Tibial nerve (tissue), 4 donors: ENCODE data around the gene FNBP1. TPM values are rescaled to one million over a fixed set of nuclear protein-coding genes. Genes with fewer than 3 reads are reported as not detected.
"Not testable (repeated sequence)": the region's sequence is repeated elsewhere in the genome, so short reads cannot be mapped to it uniquely, and the experiment has no call there.

Source experiments
- DNase-seq, 2 donors: peaks; one replicate each; pipeline ENCODE4 v3.0.0-alpha.2; 2019; ENCODE audit warnings: low spot score in 2 of 2
- H3K27ac ChIP-seq, 4 donors: fragments of 200-600 bp; sonication (generic) in 3 of 4; one replicate each; pipeline ENCODE4 v1.5.1; 2017 to 2019; ENCODE audit warnings: mild to moderate bottlenecking in 1 of 4
- H3K27me3 ChIP-seq, 2 donors: fragments of 200-600 bp; sonication (generic) in 1 of 2; one replicate each; pipeline versions ENCODE4 v1.5.1 to v1.6.0; 2017 to 2019
- H3K36me3 ChIP-seq, 3 donors: fragments of 200-600 bp; sonication (generic); one replicate each; pipeline ENCODE4 v1.5.1; 2018 to 2019
- H3K4me1 ChIP-seq, 4 donors: fragments of 200-600 bp; sonication (generic) in 3 of 4; one replicate each; pipeline ENCODE4 v1.5.1; 2017 to 2019
- H3K4me3 ChIP-seq, 4 donors: fragments of 200-600 bp; sonication (generic) in 3 of 4; one replicate each; pipeline ENCODE4 v1.5.1; 2017 to 2019; ENCODE audit warnings: mild to moderate bottlenecking in 1 of 4, moderate library complexity in 1 of 4
- H3K9me3 ChIP-seq, 4 donors: fragments of 200-600 bp; sonication (generic) in 3 of 4; one replicate each; pipeline ENCODE4 v1.5.1; 2017 to 2019
- EP300 ChIP-seq, 2 donors: sonication (generic); formaldehyde crosslinking; IDR thresholded peaks; one replicate each; pipeline ENCODE4 v1.6.1; 2017; ENCODE audit warnings: antibody characterized with exemption in 2 of 2, mild to moderate bottlenecking in 1 of 2
- POLR2A ChIP-seq, 2 donors: fragments of 450-650 bp; IDR thresholded peaks; one replicate each; pipeline ENCODE4 v1.6.1; 2017; ENCODE audit warnings: antibody characterized with exemption in 2 of 2, mild to moderate bottlenecking in 2 of 2, moderate library complexity in 2 of 2
- WGBS, 2 donors: methylation state at CpG; one replicate each; pipeline ENCODE4 v1.1.5; 2018; 5-methylcytosine and 5-hydroxymethylcytosine counted together
- total RNA-seq, 4 donors: library from RNA; depleted of rRNA; stranded (reverse); fragments of >200 nt; gene quantifications; one replicate each; pipeline ENCODE4 v1.1.0, GENCODE V29; 2016
- TF ChIP-seq, protein P1 (sequence below), 5 experiments: fragments of 200-600 bp in 3 of 5; fragments of 450-650 bp in 2 of 5; sonication (generic) in 3 of 5; IDR thresholded peaks; one replicate each; pipeline ENCODE4 v1.5.1; 2016 to 2019; ENCODE audit warnings: antibody characterized with exemption in 5 of 5, mild to moderate bottlenecking in 3 of 5, moderate library complexity in 2 of 5

The FNBP1 gene
- total RNA-seq, 4 donors from 2014 or later: 77.0 to 114 (median 86.4) TPM

DNA sequence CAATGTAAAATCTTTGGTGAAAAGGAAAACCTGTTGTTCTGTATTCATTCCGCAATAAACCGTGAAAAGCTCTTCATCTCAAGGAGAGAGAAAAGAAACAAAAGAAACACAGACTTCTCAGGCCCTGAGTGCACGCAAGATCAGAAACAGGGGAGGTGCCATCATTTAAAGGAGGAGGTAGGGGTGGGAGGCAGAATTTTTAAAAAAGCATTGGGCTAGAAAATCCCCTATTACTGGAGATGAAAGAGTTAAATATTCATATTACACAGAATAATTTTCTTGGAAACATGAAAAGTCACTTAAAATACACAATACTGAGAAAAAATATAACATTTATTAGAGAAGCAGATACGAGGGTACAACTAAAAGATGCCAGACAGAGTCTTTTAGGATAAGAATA is 151.4 kb downstream of the FNBP1 start:
- Histone ChIP-seq H3K4me3 (no peak overlapping the region), H3K4me1 (peaks cover 0 to 44% (median 25%) of the 10 kb centered on the region in 4 donors), H3K27ac (peak overlapping the region in 3 of 4 donors; percentile 70 to 85 (median 75)), H3K36me3 (peaks cover 0 to 55% (median 0%) of the 10 kb centered on the region in 3 donors), H3K9me3 (no peaks in the 10 kb centered on the region), H3K27me3 (no peaks in the 10 kb centered on the region)
- no peak for DNase-seq
- WGBS, 2 donors: 59 to 62% methylated on average over 4 of the region's 4 CpGs
- TF ChIP-seq, protein P1, sequence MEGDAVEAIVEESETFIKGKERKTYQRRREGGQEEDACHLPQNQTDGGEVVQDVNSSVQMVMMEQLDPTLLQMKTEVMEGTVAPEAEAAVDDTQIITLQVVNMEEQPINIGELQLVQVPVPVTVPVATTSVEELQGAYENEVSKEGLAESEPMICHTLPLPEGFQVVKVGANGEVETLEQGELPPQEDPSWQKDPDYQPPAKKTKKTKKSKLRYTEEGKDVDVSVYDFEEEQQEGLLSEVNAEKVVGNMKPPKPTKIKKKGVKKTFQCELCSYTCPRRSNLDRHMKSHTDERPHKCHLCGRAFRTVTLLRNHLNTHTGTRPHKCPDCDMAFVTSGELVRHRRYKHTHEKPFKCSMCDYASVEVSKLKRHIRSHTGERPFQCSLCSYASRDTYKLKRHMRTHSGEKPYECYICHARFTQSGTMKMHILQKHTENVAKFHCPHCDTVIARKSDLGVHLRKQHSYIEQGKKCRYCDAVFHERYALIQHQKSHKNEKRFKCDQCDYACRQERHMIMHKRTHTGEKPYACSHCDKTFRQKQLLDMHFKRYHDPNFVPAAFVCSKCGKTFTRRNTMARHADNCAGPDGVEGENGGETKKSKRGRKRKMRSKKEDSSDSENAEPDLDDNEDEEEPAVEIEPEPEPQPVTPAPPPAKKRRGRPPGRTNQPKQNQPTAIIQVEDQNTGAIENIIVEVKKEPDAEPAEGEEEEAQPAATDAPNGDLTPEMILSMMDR (IDR thresholded peaks at IDR 0.05): no peak
- TF ChIP-seq POLR2A (IDR thresholded peaks at IDR 0.05): no peak
- no peak for TF ChIP-seq EP300 (IDR thresholded peaks at IDR 0.05)

DNA sequence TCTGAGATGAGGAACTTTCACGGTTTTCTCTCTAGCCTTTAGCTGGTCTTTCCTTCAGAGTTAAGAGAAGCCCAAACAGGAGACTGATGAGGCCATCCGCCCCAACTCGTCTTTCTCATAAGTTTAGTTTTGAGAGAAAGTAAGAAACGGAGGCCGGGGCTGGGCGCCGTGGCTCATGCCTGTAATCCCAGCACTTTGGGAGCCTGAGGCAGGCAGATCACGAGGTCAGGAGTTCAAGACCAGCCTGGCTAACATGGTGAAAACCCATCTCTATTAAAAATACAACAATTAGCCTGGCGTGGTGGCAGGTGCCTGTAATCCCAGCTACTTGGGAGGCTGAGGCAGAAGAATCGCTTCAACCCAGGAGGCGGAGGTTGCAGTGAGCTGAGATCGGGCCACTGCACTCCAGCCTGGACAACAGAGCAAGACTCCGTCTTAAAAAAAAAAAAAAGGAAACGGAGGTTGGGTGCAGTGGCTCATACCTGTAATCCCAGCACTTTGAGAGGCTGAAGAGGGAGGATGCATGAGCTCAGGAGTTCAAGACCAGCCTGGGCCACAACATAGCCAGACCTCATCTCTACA is 152.2 kb downstream of the FNBP1 start:
- DNase-seq, H3K27me3 ChIP-seq, H3K9me3 ChIP-seq: not testable (repeated sequence)
- Histone ChIP-seq H3K4me3 (peak overlapping the region in 2 of 4 donors; percentile 18 to 37), H3K36me3 (peaks cover 0 to 49% (median 0%) of the 10 kb centered on the region in 3 donors), H3K4me1 (peaks cover 0 to 52% (median 32%) of the 10 kb centered on the region in 4 donors), H3K27ac (peak overlapping the region; percentile 31 to 85 (median 74))
- 79 to 83% methylated on average over 14 of the region's 14 CpGs for WGBS, 2 donors

DNA sequence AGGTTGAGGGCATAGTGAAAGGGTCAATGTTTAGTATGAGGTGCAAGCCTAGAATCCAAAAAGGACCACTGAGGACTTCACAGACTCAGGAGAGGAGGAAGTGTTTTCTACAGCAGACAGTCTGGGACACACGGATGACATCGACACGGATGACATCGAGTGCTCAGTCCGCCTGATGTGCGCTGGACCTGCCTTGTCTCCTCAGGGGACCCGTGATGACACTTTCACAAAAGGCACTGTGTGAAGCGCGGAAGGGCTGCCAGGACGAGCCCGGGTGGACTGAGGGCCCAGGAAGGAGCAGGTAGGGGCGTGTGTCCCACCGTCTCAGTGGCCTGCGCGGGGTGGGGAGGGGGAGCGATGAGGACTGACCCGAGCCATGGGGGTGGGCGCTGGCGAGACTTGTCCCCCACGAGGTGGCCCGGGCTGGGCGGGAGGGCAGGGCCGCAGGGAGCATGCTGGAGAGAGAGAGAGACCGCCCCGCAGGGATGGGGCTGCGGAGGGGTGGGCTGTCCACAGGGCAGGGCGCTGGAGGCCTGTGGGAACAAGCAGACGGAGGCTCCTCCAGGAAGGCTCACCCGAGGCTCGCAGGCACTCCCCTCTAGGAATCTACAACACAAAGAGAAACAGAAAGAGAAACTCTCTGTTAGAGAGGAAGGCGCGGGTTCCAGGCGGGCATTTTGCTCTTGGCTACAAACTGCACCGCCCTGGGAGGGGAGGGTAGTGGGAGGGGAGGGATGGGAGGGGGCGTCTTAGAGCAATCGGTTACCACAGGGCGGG is 152.9 kb downstream of the FNBP1 start:
- Histone ChIP-seq H3K4me1 (peaks cover 0 to 59% (median 36%) of the 10 kb centered on the region in 4 donors), H3K36me3 (peaks cover 0 to 42% (median 0%) of the 10 kb centered on the region in 3 donors), H3K27ac (peak overlapping the region; percentile 31 to 85 (median 74)), H3K9me3 (no peaks in the 10 kb centered on the region), H3K4me3 (peak overlapping the region in 2 of 4 donors; percentile 18 to 37), H3K27me3 (no peaks in the 10 kb centered on the region)
- WGBS, 2 donors: 61 to 64% methylated on average over 31 to 37 of the region's 37 CpGs
- no peak for TF ChIP-seq EP300 (IDR thresholded peaks at IDR 0.05)
- no peak for TF ChIP-seq POLR2A (IDR thresholded peaks at IDR 0.05)
- TF ChIP-seq, protein P1 (IDR thresholded peaks at IDR 0.05): no peak
- no peak for DNase-seq

GRCh38 chr9:129889122-129889940 is 153.7 kb downstream of the FNBP1 start:
- Histone ChIP-seq H3K27ac (peak overlapping the region in 3 of 4 donors; percentile 75 to 88 (median 85)), H3K36me3 (peaks cover 0 to 34% (median 0%) of the 10 kb centered on the region in 3 donors), H3K4me3 (no peak overlapping the region), H3K9me3 (no peaks in the 10 kb centered on the region), H3K27me3 (no peaks in the 10 kb centered on the region), H3K4me1 (peaks cover 0 to 67% (median 43%) of the 10 kb centered on the region in 4 donors)
- no peak for DNase-seq
- TF ChIP-seq POLR2A (IDR thresholded peaks at IDR 0.05) (no peak), EP300 (IDR thresholded peaks at IDR 0.05) (no peak)
- TF ChIP-seq, protein P1 (IDR thresholded peaks at IDR 0.05): no peak
- WGBS, 2 donors: 88 to 90% methylated on average over 31 of the region's 31 CpGs

DNA sequence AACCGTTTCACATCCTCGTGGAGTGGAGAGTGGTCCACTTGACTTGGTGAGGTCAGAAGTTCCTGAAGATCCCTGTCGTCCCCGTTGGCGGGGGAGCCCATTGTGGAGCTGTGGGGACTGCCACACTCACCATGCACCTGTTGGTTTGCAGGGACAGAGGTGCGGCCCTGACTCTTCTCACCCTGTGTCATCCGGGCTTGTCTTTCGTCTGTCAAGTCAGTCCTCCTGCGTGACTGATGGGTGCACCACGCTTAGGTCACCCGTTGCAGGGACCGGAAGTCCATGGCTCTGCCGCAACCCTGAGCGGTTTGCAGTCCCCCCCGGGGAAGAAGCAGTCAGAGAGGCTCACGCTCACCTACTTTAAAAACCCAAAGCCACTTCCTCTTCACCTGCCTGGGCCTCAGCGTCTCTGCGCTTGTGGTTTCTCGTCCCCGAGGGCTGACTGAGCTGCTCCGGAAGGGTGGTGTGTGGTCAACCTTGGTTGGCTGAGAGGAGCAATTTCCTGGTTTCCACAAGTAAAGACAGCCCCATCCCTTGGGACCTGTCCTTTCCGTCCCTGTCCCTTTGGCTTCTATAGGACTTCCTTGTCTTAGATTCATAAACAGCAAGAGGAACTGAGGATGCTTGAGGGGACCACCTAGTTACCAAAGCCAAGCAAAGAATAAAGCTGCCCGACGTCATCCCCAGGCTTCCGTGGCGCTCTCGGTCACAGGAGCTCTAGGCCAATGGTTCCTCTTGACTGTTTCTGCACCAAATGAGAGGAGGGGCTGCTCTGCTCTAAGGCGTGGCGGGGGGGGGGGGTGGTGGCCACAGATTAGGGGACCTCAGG is 154.5 kb downstream of the FNBP1 start:
- H3K4me3 ChIP-seq: peak overlapping the region in 1 of 4 donors; percentile 21
- peaks cover 0 to 26% (median 0%) of the 10 kb centered on the region in 3 donors for H3K36me3 ChIP-seq
- peak overlapping the region in 3 of 4 donors; percentile 85 to 90 (median 88) for H3K27ac ChIP-seq
- 63 to 70% methylated on average over 28 to 29 of the region's 29 CpGs for whole genome bisulfite sequencing, 2 donors
- H3K9me3 ChIP-seq: no peaks in the 10 kb centered on the region
- peaks cover 0 to 74% (median 47%) of the 10 kb centered on the region in 4 donors for H3K4me1 ChIP-seq
- no peak for TF ChIP-seq EP300 (IDR thresholded peaks at IDR 0.05)
- no peaks in the 10 kb centered on the region for H3K27me3 ChIP-seq
- DNase-seq: no peak
